Measurements from ENCODE around the gene CUL4A. TPM values are rescaled to one million over a fixed set of nuclear protein-coding genes. Genes with fewer than 3 reads are reported as not detected.

CUL4A gene
- 103 and 104 TPM in 2 replicates for total RNA-seq

DNA sequence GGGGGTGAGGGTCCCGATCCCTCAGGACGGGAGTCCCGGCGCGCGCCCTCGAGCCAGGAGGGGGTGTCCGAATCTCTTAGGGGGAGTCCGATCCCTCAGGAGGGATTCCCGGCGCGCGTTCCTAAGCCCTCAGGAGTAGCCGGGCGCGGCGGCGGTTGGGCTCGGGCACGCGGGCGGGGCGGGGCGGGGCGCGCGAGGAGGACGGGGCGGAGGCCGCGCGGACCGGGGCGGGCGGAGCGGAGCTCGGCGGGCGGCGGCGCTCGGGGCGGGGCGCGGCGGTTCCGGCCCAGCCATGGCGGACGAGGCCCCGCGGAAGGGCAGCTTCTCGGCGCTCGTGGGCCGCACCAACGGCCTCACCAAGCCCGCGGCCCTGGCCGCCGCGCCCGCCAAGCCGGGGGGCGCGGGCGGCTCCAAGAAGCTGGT lies at the start of gene CUL4A:
CUL4A (plus strand) TSS at position 278 of the 423 bp plus-strand sequence; CDS start at position 293, 15 bp downstream.

GRCh38 chr13:113208421-113209335 lies 735 bp upstream of the CUL4A start, which contains the start of gene PCID2:
Gene PCID2, minus strand, starts transcription at chr13:113208669. Its CDS starts 35 bp downstream, at chr13:113208634.

DNA sequence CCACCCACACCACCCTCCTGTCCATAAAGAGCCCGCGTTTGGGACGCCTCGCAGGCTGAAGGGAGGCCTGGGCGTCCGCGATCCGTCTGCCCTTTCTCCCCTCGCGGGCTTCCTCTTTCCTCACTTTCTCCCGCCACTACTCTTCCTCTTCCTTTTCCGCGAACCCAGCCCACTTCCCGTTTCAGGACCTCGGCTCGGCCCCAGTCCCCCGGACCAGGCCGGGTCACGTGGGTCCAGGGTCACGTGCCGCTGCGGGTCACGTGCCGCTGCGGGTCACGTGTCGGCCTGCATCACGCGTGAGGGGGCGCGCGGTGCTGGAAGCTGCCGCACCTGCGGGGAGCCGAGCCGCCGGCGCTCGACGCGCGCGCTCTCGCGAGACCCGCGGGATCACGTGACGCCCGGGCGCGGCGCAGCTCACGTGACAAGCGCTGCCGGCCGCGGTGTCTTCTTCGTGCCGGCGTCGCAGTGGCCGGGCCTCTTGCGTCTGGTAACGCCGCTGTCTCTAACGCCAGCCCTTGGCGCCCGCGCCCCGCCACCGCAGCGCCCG lies 87.5 kb downstream of the CUL4A start, which contains the start of gene LAMP1:
LAMP1 (plus strand) TSS at position 417 of the 547 bp plus-strand sequence. CDS start 196 bp downstream, outside the sequence.

Other genes starting within 250 kb of the CUL4A start
- 3.3 and 4.1 TPM in 2 replicates for gene MCF2L, start 240.4 kb upstream of the CUL4A start, total RNA-seq
- gene F7, start 103.8 kb upstream of the CUL4A start, total RNA-seq, result not detected in 2 replicates
- not detected in 2 replicates for gene F10, start 86.8 kb upstream of the CUL4A start, total RNA-seq
- gene PROZ, start 51.0 kb upstream of the CUL4A start, total RNA-seq, result not detected in 2 replicates
- gene PCID2, start 944 bp upstream of the CUL4A start, total RNA-seq, result 65.5 and 67.2 TPM in 2 replicates
- gene LAMP1, start 87.6 kb downstream of the CUL4A start, total RNA-seq, result 249 and 298 TPM in 2 replicates
- not detected in 2 replicates for gene GRTP1, start 154.5 kb downstream of the CUL4A start, total RNA-seq
- 2.6 and 3.2 TPM in 2 replicates for gene ADPRHL1, start 243.9 kb downstream of the CUL4A start, total RNA-seq